ENCODE measurements around the gene SMIM30. TPM values are rescaled to one million over a fixed set of nuclear protein-coding genes. Genes with fewer than 3 reads are reported as not detected.

Gene SMIM30
- total RNA-seq, 1 experiment from 2014 or later, result 55.8 TPM

DNA sequence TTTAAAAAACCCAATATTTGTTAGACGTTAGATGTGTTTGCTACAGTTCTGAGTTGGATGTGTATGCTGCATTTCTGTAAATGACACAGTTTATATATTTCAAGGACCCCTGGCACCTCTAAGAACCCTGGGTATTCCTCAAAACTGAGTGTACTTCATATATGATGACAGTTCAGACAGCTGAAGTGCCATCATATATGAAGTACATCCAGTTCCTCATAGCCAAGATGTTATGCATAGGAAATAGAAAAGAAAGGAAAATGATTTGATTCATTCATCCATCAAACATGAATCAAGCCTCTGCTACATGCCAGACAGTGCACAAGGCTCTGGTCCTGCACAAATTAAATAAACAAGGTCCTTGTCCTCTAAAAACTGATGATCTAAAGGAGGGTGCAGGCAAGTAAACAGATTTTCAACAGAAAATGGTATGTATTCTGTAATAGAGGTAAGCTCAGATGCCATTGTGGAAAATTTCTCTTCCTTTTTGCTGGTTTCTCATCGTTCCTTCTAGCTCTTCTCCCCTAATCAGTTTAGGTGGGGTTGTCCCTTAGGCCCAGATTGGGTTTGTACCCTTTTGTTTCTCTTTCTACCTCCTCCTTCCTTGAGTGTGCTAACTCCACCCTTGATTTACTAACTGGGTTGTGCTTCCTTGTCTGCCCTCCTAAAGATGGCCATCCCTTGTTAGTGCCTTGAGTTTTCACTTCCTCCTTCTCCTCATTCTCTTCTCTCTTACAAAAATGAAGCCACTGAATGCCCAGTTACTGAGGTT lies 25.3 kb upstream of the SMIM30 start:
- ChIA-PET CTCF (no interaction called here), RAD21 (ENCODE audit: low non-redundant PET in 1 of 2, low total read pairs in 2 of 2, uncharacterized antibody in 2 of 2, unreplicated experiment in 2 of 2) (no interaction called here), POLR2A (no interaction called here)
- ATAC-seq (no peak), DNase-seq (ENCODE audit: low read depth, low spot score) (no peak)
- intact Hi-C loops (cut with micrococcal nuclease), result no loop called here
- Histone ChIP-seq H3K27me3 (ENCODE audit: insufficient read depth, low read length) (no peaks in the 10 kb centered on the region), H3K4me3 (replicated peaks in 1 of 2; ENCODE audit: low read depth in 1 of 2, low read length in 2 of 2) (no peak overlapping the region), H3K9me3 (ENCODE audit: control insufficient read depth in 1 of 2, insufficient read depth in 1 of 2, low read depth in 1 of 2, low read length in 2 of 2) (no peaks in the 10 kb centered on the region), H4K20me1 (ENCODE audit: insufficient read depth) (no peaks in the 10 kb centered on the region), H3K79me2 (ENCODE audit: insufficient read depth, low read length) (no peaks in the 10 kb centered on the region), H3K9ac (ENCODE audit: low read length) (no peak overlapping the region), H2AFZ (ENCODE audit: low read depth, low read length, poor library complexity, severe bottlenecking) (no peak overlapping the region), H3K36me3 (ENCODE audit: control insufficient read depth in 1 of 2, insufficient read depth in 2 of 2, low read length in 2 of 2) (no peaks in the 10 kb centered on the region), H3K27ac (ENCODE audit: low read depth, low read length) (no peak overlapping the region), H3K4me2 (ENCODE audit: low read length) (no peak overlapping the region), H3K9me2 (ENCODE audit: insufficient read depth) (no peaks in the 10 kb centered on the region), H3K4me1 (ENCODE audit: control insufficient read depth in 1 of 2, insufficient read depth in 2 of 2, low read length in 2 of 2) (no peaks in the 10 kb centered on the region)
- no TSS peak for BruUV-seq (replicated peaks)
- TF ChIP-seq FOSL1 (IDR thresholded peaks at IDR 0.05; ENCODE audit: low read depth) (no peak), SP1 (IDR thresholded peaks at IDR 0.05; ENCODE audit: low read depth) (no peak), REST (IDR thresholded peaks at IDR 0.05; ENCODE audit: low read depth) (no peak), POLR2A (IDR thresholded peaks at IDR 0.05; ENCODE audit: borderline replicate concordance, extremely low read depth, insufficient read depth, insufficient read length) (no peak), YY1 (IDR thresholded peaks at IDR 0.05; ENCODE audit: extremely low read depth, insufficient replicate concordance, low read depth, low read length) (no peak), SRF (IDR thresholded peaks at IDR 0.05; ENCODE audit: low read depth) (no peak), SIN3A (IDR thresholded peaks at IDR 0.05; ENCODE audit: low read depth) (no peak), EZH2 (IDR thresholded peaks at IDR 0.05) (no peak), POLR2AphosphoS5 (IDR thresholded peaks at IDR 0.05; ENCODE audit: low read depth, low read length) (no peak), ELF1 (IDR thresholded peaks at IDR 0.05; ENCODE audit: borderline replicate concordance, low read depth) (no peak), EGR1 (IDR thresholded peaks at IDR 0.05; ENCODE audit: low read depth) (no peak)
- TF ChIP-seq, protein P1, sequence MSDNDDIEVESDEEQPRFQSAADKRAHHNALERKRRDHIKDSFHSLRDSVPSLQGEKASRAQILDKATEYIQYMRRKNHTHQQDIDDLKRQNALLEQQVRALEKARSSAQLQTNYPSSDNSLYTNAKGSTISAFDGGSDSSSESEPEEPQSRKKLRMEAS (IDR thresholded peaks at IDR 0.05), result no peak
